Subcutaneous adipose tissue (tissue), 4 donors: Measurements from ENCODE around the gene LSP1. TPM values are rescaled to one million over a fixed set of nuclear protein-coding genes. Genes with fewer than 3 reads are reported as not detected.

Source experiments
- total RNA-seq, 4 donors: library from RNA; depleted of rRNA; stranded (reverse); fragments of >200 nt; gene quantifications; one replicate each; pipeline ENCODE4 v1.1.0, GENCODE V29; 2016
- TF ChIP-seq, protein P1 (sequence below): fragments of 450-650 bp; IDR thresholded peaks from one replicate; pipeline ENCODE4 v1.5.1; 2016; ENCODE audit warnings: low read depth, mild to moderate bottlenecking, control low read depth, antibody characterized with exemption, moderate library complexity

The LSP1 gene
- total RNA-seq, 4 donors from 2014 or later: 15.8 to 196 (median 73.4) TPM

DNA sequence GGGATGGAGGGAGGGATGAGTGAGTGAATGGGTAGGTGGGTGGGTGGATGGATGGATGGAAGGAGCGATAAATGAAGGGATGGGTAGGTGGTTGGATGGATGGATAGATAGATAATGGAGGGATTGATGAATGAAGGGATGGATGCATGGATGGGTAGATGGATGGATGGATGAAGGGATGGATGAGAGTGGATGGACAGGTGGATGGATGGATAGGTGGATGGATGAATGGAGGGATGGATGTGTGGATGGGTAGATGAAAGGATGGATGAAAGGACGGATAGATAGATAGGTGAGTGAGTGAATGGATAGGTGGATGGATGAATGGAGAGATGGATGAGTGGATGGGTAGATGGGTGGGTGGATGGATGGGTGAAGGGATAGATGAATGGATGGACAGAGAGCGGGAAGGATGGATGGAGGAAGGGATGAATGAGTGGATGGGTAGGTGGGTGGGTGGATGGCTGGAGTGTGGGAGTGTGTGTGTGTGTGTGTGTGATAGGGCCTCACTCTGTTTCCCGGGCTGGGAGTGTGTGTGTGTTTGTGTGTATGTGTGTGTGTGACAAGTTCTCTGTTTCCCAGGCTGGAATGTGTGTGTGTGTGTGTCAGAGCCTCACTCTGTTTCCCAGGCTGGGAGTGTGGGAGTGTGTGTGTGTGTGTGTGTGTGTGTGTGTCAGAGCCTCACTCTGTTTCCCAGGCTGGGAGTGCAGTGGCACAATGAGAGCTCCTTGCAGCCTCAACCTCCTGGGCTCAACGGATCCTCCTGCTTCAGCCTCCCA, 40.9 kb downstream of the LSP1 start:
- TF ChIP-seq, protein P1, sequence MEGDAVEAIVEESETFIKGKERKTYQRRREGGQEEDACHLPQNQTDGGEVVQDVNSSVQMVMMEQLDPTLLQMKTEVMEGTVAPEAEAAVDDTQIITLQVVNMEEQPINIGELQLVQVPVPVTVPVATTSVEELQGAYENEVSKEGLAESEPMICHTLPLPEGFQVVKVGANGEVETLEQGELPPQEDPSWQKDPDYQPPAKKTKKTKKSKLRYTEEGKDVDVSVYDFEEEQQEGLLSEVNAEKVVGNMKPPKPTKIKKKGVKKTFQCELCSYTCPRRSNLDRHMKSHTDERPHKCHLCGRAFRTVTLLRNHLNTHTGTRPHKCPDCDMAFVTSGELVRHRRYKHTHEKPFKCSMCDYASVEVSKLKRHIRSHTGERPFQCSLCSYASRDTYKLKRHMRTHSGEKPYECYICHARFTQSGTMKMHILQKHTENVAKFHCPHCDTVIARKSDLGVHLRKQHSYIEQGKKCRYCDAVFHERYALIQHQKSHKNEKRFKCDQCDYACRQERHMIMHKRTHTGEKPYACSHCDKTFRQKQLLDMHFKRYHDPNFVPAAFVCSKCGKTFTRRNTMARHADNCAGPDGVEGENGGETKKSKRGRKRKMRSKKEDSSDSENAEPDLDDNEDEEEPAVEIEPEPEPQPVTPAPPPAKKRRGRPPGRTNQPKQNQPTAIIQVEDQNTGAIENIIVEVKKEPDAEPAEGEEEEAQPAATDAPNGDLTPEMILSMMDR: no peak

DNA sequence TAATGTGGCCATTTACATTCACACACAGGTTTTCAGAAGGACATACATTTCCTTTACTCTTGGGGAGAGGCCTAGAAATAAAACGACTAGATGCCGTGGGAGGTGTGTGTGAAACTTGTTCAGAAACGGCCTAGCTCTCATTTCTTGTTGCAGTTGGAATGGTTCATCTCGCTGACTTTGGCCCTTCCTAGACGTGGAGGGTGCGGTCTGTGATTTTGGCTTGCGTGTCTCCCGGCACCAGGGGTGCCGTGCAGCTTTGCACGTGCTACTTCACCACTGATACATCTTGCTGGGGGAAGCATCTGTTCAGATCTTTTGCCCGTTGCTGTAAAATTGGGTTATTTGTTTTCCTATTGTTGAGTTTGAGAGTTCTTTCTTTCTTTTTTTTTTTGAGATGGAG, 41.9 kb downstream of the LSP1 start:
- TF ChIP-seq, protein P1: no peak

DNA sequence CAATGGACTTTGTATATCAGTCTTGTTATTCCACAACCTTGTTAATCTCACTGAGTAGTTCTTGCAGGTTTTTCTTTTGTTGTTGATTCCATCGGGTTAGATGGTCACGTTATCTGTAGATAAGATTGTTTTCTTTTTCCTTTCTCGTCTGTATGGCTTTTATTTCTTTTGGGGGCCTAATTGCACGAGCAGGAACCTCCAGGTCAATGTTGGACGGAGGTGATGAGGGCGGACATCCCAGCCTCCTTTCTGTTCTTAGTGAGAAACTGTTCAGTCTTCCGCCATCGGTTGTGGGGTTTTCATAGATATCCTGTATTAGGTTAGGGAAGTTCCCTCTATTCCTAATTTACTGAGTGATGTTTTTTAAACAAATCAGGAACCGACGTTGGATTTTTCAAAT, 43.6 kb downstream of the LSP1 start:
- TF ChIP-seq, protein P1: no peak

DNA sequence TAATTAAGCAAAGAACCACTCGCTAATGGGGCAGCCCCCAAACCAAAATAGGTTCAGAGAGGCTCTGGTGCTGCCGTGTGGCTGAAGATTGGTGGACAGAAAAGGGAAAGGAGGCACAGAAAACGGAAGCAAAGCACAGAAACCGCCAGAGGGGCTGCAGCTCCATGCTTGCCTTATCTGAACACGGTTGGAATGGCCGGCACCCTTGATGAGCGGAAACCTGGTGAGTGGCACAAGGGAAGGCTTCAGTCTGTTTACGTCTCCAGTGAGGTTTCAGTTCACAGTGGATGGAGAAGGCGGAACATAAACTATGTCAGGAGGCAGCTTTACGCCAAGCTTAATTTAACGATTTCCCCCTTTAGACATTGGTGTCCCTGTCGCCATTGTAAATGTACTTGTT, 44.0 kb downstream of the LSP1 start:
- TF ChIP-seq, protein P1: no peak

DNA sequence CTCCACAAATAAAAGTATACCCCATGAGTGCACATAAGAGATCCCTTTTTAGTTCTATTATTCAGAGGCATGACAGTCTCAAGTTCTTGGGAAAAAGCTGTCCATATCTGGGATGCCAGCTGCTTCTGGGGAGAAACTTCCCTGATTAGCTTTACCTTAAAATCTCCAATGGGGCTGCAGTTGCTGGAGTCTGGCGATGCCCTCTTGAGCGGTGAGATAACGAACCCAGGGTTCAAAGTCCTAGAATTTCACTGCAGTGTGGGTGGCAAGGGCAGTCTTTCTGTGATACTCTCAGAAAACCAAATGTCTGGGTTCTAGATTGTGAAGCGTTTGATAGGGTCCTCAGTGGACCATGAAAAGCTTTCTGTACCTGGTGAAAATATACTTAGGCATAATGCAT, 46.2 kb downstream of the LSP1 start:
- TF ChIP-seq, protein P1: no peak

DNA sequence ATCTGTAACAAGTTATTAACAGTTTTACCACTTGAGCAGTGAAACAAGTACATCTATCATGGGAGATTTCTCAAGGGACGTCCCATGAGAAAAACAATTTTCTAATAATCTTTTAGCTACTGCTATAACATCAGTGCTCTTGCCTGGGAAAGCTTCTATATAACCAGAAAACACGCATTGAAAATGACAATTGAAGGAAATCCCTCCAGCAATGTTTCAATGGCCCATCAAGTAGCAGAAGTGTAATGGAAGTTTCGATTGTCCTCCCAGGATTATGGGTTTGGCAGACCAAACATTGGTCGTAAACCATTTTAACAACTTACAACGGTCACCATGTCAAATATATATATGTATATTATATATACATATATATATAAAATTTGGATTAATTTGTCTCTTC, 46.8 kb downstream of the LSP1 start:
- TF ChIP-seq, protein P1: no peak

DNA sequence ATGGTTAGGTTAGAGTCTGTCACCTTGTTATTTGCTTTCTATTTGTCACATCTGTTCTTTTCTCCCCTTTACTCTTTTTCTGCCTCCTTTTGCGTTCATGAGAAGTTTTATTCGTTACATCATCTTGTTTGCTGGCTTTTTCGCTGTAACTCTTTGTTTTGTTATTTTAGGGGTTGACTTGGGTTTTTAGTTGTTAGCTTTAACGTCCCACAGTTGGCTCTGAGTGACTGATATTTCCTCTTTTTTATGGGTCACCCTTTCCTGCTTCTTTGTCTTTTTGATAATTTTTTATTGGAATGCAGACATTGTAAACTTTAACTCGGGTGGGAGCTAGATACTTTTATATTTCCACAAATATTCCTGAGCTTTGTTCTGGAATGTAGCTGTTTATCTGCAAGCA, 53.3 kb downstream of the LSP1 start:
- TF ChIP-seq, protein P1: no peak
